ENCODE data around the gene UBASH3B. TPM values are rescaled to one million over a fixed set of nuclear protein-coding genes. Genes with fewer than 3 reads are reported as not detected.
"Not testable (repeated sequence)": the region's sequence is repeated elsewhere in the genome, so short reads cannot be mapped to it uniquely, and the experiment has no call there.

Gene UBASH3B, protein sequence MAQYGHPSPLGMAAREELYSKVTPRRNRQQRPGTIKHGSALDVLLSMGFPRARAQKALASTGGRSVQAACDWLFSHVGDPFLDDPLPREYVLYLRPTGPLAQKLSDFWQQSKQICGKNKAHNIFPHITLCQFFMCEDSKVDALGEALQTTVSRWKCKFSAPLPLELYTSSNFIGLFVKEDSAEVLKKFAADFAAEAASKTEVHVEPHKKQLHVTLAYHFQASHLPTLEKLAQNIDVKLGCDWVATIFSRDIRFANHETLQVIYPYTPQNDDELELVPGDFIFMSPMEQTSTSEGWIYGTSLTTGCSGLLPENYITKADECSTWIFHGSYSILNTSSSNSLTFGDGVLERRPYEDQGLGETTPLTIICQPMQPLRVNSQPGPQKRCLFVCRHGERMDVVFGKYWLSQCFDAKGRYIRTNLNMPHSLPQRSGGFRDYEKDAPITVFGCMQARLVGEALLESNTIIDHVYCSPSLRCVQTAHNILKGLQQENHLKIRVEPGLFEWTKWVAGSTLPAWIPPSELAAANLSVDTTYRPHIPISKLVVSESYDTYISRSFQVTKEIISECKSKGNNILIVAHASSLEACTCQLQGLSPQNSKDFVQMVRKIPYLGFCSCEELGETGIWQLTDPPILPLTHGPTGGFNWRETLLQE
- 4.2 TPM for total RNA-seq
- long read RNA-seq, full-length matches to known transcripts = 4 of 6 reads
- long read RNA-seq, partial matches to known transcripts = 0 of 6 reads
- long read RNA-seq, other reads (novel, unspliced or antisense) = 2 of 6 reads

DNA sequence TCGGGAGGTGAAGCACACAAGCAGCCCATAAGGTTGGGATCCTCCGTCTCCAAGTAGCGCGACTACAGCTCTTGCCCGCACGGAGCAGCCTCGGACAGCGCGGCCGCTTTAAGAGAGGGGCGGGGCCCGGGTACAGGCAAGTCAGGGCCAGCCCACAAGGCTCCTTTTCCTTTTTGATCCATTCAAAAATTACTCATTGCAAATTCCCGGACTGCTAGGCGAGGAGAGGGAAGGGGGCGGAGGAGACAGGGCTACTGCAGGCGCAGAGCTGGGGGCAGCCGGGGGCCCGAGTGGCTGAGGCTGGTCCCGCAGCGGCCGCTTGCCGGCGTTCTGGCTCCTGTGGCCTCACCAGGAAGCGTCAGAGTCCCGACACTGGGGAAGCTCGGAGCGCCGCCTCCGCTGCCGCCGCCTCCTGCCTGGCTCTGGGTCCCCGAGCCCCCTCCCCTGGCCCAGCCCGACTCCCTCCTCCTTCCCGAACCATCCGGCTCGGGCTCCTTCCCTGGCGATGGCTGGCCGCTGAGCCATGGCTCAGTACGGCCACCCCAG lies at the start of gene UBASH3B:
Gene UBASH3B (plus strand): TSS at position 196 of the 546 bp plus-strand sequence. CDS start 328 bp downstream, at position 524.
- peak; percentile 92 for DNase-seq (ENCODE audit: low spot score)
- intact Hi-C loops (cut with DNase I) = loop anchor here (1.0 to 10.0 kb wide), 2 partner anchors 126 to 409 kb away; partner anchors contain the start of gene HSPA8

GRCh38 chr11:122607162-122607561 lies 48.4 kb upstream of the UBASH3B start:
- intact Hi-C loops (cut with DNase I); DNase-seq (ENCODE audit: low spot score): not testable (repeated sequence)

DNA sequence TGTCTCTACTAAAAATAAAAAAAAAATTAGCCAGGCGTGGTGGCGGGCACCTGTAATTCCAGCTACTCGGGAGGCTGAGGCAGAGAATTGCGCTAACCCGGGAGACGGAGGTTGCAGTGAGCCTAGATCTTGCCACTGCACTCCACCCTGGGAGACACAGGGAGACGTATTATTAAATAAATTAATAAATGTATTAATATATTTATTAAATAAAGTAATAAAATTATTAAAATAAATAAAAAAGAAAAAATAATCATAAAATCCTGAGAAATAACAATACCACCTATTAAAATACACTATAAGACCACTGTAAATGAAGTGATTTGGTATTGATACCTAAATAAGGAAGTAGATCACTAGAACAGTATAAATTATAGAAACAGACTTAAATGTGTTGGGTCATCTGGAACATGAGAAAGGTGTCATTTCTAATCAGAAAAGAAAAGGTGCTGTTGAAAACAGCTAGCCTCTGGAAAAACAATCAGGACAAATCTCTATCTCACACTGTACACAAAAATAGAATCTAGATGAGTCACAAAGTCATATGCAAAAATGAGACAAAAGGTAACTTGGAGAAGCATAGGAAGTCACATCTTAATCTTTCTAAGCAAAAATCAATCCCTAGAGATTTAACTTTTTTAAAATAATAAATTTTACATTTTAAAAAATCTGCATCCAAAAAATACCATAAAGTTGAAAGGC lies 43.2 kb upstream of the UBASH3B start:
- no peak for DNase-seq (ENCODE audit: low spot score)

DNA sequence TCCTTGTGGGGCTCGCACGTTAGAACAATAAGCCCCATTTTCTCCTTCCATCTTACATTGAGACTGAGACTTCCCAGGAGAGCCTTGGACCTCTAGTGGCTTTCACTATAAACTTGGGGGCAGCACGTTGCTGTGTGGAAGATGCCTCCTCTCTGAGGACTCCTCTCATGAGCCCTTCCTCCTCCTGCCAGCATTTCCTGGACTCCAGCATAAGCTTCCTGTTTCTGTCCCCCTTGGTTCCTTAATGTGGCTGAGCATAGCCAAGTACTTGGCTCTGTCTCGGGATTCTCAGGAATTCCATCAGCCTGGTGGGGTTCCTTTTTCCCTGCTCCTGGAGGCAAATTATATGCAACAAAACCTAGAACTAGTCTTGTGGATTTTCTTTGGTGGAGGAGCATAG lies 38.8 kb upstream of the UBASH3B start:
- DNase-seq (ENCODE audit: low spot score) = no peak
- intact Hi-C loops (cut with DNase I) = no loop called here

More for the DNA sequence above, 43.2 kb upstream of the UBASH3B start:
- intact Hi-C loops (cut with DNase I) = no loop called here

DNA sequence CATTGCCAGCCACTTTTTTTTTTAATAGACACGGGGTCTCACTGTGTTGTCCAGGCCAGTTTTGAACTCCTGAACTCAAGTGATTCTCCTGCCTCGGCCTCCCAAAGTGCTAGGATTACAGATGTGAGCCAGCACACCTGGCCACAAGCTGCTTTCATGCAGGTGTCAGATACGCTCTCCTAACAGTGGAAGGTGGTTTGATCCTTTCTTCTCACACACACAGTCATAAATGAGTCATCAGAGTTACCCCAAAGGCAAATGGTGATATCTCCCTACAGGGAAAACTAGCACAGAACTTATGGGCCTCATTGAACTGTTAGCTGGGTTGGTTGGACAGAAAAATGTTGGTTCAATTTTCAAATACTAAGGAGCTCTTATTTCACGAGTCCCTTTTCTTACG lies 38.2 kb upstream of the UBASH3B start:
- no peak for DNase-seq (ENCODE audit: low spot score)
- intact Hi-C loops (cut with DNase I) = no loop called here

DNA sequence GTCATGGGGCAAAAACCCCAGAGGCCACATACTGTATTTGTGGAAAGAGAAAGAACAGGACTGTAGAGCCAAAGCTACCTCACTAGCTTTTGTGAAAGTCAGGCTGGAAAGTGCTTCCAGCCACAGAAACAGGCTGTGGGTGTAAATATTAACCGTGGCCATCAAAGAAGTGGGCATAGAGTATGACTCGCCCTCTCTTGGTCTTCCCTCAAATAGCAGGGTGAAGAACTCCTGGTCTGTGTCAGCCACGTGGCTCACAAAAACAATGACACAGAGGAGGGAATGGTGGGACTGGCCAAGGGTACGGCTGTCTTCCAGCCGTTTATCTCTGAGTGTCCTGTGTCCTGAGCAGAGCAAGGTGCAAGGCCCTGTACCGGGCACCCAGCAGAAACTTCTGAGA lies 37.6 kb upstream of the UBASH3B start:
- intact Hi-C loops (cut with DNase I) = no loop called here
- DNase-seq (ENCODE audit: low spot score) = no peak

GRCh38 chr11:122618927-122619326 lies 36.6 kb upstream of the UBASH3B start:
- intact Hi-C loops (cut with DNase I) = no loop called here
- DNase-seq (ENCODE audit: low spot score) = no peak

DNA sequence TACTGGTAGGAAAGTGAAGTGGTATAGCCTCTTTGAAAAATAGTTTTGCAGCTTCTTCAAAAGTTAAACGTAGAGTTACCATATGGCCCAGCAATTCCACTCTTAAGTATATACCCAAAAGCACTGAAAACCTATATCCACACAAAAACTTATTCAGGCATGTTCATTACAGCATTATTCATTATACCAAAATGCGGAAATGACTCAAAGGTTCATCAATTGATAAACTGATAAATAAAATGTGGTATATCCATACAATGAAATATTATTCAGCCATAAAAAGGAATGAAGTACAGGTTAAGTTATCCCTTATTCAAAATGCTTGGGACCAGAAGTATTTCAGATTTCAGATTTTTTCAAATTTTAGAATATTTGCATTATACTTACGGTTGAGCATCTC lies 35.8 kb upstream of the UBASH3B start:
- intact Hi-C loops (cut with DNase I) = no loop called here
- no peak for DNase-seq (ENCODE audit: low spot score)

- intact Hi-C loops (cut with DNase I); DNase-seq (ENCODE audit: low spot score): not testable (repeated sequence)
Measured at GRCh38 chr11:122625501-122625900, 30.0 kb upstream of the UBASH3B start.

GRCh38 chr11:122625976-122626665 lies 29.4 kb upstream of the UBASH3B start:
- DNase-seq (ENCODE audit: low spot score) = no peak
- intact Hi-C loops (cut with DNase I) = no loop called here

DNA sequence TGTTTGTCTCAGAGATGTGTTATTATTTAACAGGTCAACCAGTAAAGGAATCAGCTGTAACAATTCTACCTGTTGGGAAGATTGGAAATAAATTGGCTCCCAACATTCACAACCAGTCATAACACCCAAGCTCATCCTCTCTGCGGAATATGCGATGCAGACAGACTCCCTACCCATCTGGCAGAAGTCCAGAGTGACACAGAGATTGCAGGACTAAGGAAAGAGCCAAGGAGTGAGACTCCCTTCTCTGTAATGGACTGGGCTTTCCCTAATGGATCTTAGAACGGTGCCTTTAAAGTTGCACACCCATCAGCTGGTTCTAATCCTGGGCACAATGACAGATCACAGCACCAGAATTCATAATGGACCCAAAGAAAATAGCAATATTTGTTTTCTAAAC lies 27.8 kb upstream of the UBASH3B start:
- no peak for DNase-seq (ENCODE audit: low spot score)
- intact Hi-C loops (cut with DNase I) = no loop called here

GRCh38 chr11:122628810-122629555 lies 26.5 kb upstream of the UBASH3B start:
- DNase-seq (ENCODE audit: low spot score) = no peak
- intact Hi-C loops (cut with DNase I) = no loop called here

- intact Hi-C loops (cut with DNase I) = loop anchor here (2.0 to 5.0 kb wide), 2 partner anchors 148 to 220 kb away; no protein-coding TSS in a partner anchor
Measured at GRCh38 chr11:122632181-122632824, 23.2 kb upstream of the UBASH3B start.

DNA sequence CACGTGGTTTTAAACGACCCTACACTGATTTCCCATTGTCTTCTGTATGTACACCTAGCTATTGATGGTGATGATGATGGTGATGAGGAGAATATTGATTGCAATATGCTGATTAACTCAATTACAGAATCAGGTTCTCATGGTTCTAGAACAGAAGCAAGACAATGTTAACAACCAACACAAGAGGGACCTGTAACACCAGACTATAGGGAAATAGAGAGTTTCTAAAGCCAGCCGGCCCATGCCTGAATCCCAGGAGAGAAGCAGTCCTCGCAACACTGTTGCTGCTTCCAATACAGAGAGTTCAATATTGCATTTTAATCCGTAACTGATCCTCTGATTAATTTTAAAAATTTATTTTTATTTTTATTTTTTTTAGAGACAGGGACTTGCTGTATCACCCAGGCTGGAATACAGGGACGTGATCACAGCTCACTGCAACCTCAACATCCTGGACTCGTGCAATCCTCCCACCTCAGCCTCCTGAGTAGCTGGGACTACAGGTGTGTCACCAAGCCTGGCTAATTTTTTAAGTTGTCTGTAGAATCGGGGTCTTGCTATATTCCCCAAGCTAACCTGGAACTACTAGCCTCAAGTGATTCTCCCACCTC lies 22.2 kb upstream of the UBASH3B start:
- DNase-seq (ENCODE audit: low spot score) = peak; percentile 68
- intact Hi-C loops (cut with DNase I) = loop anchor here (2.0 to 5.0 kb wide), 2 partner anchors 147 to 219 kb away; no protein-coding TSS in a partner anchor

More at GRCh38 chr11:122632181-122632824, 23.2 kb upstream of the UBASH3B start:
- DNase-seq (ENCODE audit: low spot score) = peak; percentile 19

GRCh38 chr11:122634501-122634900 lies 21.0 kb upstream of the UBASH3B start:
- DNase-seq (ENCODE audit: low spot score) = peak; percentile 54
- intact Hi-C loops (cut with DNase I) = loop anchor here (5.0 kb wide), 1 partner anchor 218 kb away; no protein-coding TSS in a partner anchor

DNA sequence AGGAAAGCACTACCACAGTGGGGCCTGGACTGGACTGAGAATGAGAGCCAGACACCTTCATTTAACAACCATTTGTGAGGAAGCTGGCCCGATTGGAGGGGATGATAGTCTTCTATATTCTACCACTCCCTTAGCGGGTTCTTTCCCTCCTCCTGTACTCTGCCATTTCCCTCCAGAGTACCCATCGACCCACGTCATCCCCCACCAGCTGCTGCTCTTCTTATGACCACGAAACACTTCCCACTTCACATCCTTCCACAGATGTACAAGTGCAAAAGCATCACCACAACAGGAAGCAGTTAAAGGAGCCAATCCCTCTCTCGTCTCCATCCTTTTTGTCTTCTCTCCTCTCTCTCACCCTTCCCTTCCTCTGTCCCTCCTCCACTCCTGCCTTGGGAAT lies 18.0 kb upstream of the UBASH3B start:
- intact Hi-C loops (cut with DNase I) = no loop called here
- peak; percentile 14 for DNase-seq (ENCODE audit: low spot score)

GRCh38 chr11:122642472-122642922 lies 13.0 kb upstream of the UBASH3B start:
- intact Hi-C loops (cut with DNase I) = no loop called here
- peak; percentile 0 for DNase-seq (ENCODE audit: low spot score)
